Neuron (in vitro differentiated cells): ENCODE measurements around the gene SLC35E1.

Experiments
- H2AFZ ChIP-seq: one replicate; pipeline ENCODE4 v1.6.1; 2013; ENCODE audit warnings: low read depth, mild to moderate bottlenecking, inconsistent platforms, low read length, moderate library complexity
- H3K27me3 ChIP-seq: one replicate; pipeline ENCODE4 v1.6.1; 2013; ENCODE audit warnings: low read length; ENCODE audit not compliant: insufficient read depth
- H3K36me3 ChIP-seq: one replicate; pipeline ENCODE4 v1.6.1; 2013; ENCODE audit warnings: low read length; ENCODE audit not compliant: insufficient read depth
- H3K4me1 ChIP-seq: one replicate; pipeline ENCODE4 v1.6.1; 2013; ENCODE audit warnings: low read length; ENCODE audit not compliant: insufficient read depth
- H3K4me3 ChIP-seq: 2 replicates; pipeline ENCODE4 v1.5.1; 2013; ENCODE audit warnings: mild to moderate bottlenecking, low read length, moderate library complexity
- H3K9me3 ChIP-seq: one replicate; pipeline ENCODE4 v1.6.1; 2013; ENCODE audit warnings: low read length

The SLC35E1 gene

GRCh38 chr19:16593181-16593580 is 21.0 kb upstream of the SLC35E1 start:
- Histone ChIP-seq H2AFZ (no peak overlapping the region), H3K4me1 (peaks cover 21% of the 10 kb centered on the region), H3K4me3 (no peak overlapping the region), H3K9me3 (no peaks in the 10 kb centered on the region), H3K27me3 (no peaks in the 10 kb centered on the region), H3K36me3 (no peaks in the 10 kb centered on the region)

GRCh38 chr19:16591803-16592556 is 19.8 kb upstream of the SLC35E1 start:
- Histone ChIP-seq H3K4me1 (peaks cover 33% of the 10 kb centered on the region), H3K9me3 (no peaks in the 10 kb centered on the region), H3K27me3 (no peaks in the 10 kb centered on the region), H3K4me3 (no peak overlapping the region), H2AFZ (no peak overlapping the region), H3K36me3 (no peaks in the 10 kb centered on the region)

GRCh38 chr19:16590876-16591802 is 18.9 kb upstream of the SLC35E1 start:
- peaks cover 41% of the 10 kb centered on the region for H3K4me1 ChIP-seq
- no peak overlapping the region for H3K4me3 ChIP-seq
- H3K9me3 ChIP-seq = no peaks in the 10 kb centered on the region
- H2AFZ ChIP-seq = no peak overlapping the region
- no peaks in the 10 kb centered on the region for H3K27me3 ChIP-seq
- H3K36me3 ChIP-seq = no peaks in the 10 kb centered on the region

- no peak overlapping the region for H3K4me3 ChIP-seq
These were observed 17.7 kb upstream of the SLC35E1 start for GRCh38 chr19:16589917-16590316.

GRCh38 chr19:16588824-16589577 is 16.8 kb upstream of the SLC35E1 start:
- H3K36me3 ChIP-seq = no peaks in the 10 kb centered on the region
- H3K4me3 ChIP-seq = no peak overlapping the region
- no peak overlapping the region for H2AFZ ChIP-seq
- peaks cover 56% of the 10 kb centered on the region for H3K4me1 ChIP-seq
- no peaks in the 10 kb centered on the region for H3K27me3 ChIP-seq
- no peaks in the 10 kb centered on the region for H3K9me3 ChIP-seq

More at GRCh38 chr19:16589917-16590316, 17.7 kb upstream of the SLC35E1 start:
- H2AFZ ChIP-seq = no peak overlapping the region
- H3K36me3 ChIP-seq = no peaks in the 10 kb centered on the region
- H3K4me1 ChIP-seq = peaks cover 51% of the 10 kb centered on the region
- H3K27me3 ChIP-seq = no peaks in the 10 kb centered on the region
- H3K9me3 ChIP-seq = no peaks in the 10 kb centered on the region

GRCh38 chr19:16587833-16588823 is 15.9 kb upstream of the SLC35E1 start:
- Histone ChIP-seq H3K27me3 (no peaks in the 10 kb centered on the region), H2AFZ (no peak overlapping the region), H3K4me3 (no peak overlapping the region), H3K36me3 (no peaks in the 10 kb centered on the region), H3K9me3 (no peaks in the 10 kb centered on the region), H3K4me1 (peaks cover 65% of the 10 kb centered on the region)

GRCh38 chr19:16586991-16587832 is 15.0 kb upstream of the SLC35E1 start:
- H3K36me3 ChIP-seq = no peaks in the 10 kb centered on the region
- peaks cover 61% of the 10 kb centered on the region for H3K4me1 ChIP-seq
- no peak overlapping the region for H3K4me3 ChIP-seq
- no peak overlapping the region for H2AFZ ChIP-seq
- H3K27me3 ChIP-seq = no peaks in the 10 kb centered on the region
- no peaks in the 10 kb centered on the region for H3K9me3 ChIP-seq

GRCh38 chr19:16586477-16586871 is 14.3 kb upstream of the SLC35E1 start:
- no peak overlapping the region for H2AFZ ChIP-seq
- H3K4me1 ChIP-seq = peaks cover 53% of the 10 kb centered on the region
- H3K36me3 ChIP-seq = no peaks in the 10 kb centered on the region
- no peaks in the 10 kb centered on the region for H3K27me3 ChIP-seq
- no peak overlapping the region for H3K4me3 ChIP-seq
- H3K9me3 ChIP-seq = no peaks in the 10 kb centered on the region

GRCh38 chr19:16585808-16586476 is 13.7 kb upstream of the SLC35E1 start:
- Histone ChIP-seq H3K4me3 (no peak overlapping the region), H3K36me3 (no peaks in the 10 kb centered on the region), H3K27me3 (no peaks in the 10 kb centered on the region), H2AFZ (no peak overlapping the region), H3K9me3 (no peaks in the 10 kb centered on the region), H3K4me1 (peaks cover 48% of the 10 kb centered on the region)

- Histone ChIP-seq H3K4me1 (peaks cover 47% of the 10 kb centered on the region), H3K4me3 (no peak overlapping the region)
These were observed 13.0 kb upstream of the SLC35E1 start for GRCh38 chr19:16585094-16585801.

More at GRCh38 chr19:16585094-16585801, 13.0 kb upstream of the SLC35E1 start:
- no peaks in the 10 kb centered on the region for H3K27me3 ChIP-seq
- no peak overlapping the region for H2AFZ ChIP-seq
- H3K9me3 ChIP-seq = no peaks in the 10 kb centered on the region
- no peaks in the 10 kb centered on the region for H3K36me3 ChIP-seq
